GM19023 (cell line): Measurements from ENCODE around the gene CLNK.
"Not testable (repeated sequence)": the region's sequence is repeated elsewhere in the genome, so short reads cannot be mapped to it uniquely, and the experiment has no call there.

Experiments
- ATAC-seq: cut with Tn5 transposase; IDR thresholded peaks from one replicate; pipeline ENCODE4 v1.9.1; 2021; ENCODE audit warnings: mild to moderate bottlenecking, moderate library complexity; ENCODE audit not compliant: unreplicated experiment

The CLNK gene

DNA sequence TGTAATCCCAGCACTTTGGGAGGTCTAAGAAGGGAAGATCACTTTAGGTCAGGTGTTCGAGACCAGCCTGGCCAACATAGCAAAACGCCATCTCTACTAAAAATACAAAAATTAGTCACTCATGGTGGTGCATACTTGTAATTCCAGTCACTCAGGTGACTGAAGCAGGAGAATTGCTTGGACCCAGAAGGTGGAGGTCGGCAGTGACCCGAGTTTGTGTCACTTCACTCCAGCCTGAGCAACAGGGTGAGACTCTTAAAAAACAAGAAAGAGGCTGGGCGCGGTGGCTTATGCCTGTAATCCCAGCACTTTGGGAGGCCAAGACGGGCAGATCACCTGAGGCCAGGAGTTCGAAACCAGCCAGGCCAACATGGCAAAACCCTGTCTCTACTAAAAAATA, 69.6 kb downstream of the CLNK start:
- not testable (repeated sequence) for ATAC-seq

- ATAC-seq: no peak
These were observed 70.6 kb downstream of the CLNK start for GRCh38 chr4:10613926-10614478.

DNA sequence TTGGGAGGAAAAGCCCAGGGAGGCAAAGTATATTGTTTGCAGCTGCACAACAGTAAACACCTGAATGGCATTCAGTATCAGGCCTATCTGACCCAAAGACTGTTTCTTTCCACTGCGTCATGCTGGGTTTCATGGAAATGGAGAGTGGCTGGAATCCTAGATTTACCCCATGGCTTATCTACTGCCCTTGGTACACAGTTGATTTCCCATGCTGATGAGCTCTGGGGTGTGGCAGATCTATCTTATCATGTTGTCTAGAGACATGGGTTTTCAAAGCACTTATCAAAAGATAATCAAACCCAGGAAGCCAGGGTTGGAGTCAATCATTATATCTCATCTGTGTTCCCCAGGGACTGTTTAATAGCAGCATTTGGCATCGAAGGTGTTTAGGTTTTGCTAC, 72.1 kb downstream of the CLNK start:
- ATAC-seq: no peak

GRCh38 chr4:10611673-10612072, 72.9 kb downstream of the CLNK start:
- no peak for ATAC-seq

DNA sequence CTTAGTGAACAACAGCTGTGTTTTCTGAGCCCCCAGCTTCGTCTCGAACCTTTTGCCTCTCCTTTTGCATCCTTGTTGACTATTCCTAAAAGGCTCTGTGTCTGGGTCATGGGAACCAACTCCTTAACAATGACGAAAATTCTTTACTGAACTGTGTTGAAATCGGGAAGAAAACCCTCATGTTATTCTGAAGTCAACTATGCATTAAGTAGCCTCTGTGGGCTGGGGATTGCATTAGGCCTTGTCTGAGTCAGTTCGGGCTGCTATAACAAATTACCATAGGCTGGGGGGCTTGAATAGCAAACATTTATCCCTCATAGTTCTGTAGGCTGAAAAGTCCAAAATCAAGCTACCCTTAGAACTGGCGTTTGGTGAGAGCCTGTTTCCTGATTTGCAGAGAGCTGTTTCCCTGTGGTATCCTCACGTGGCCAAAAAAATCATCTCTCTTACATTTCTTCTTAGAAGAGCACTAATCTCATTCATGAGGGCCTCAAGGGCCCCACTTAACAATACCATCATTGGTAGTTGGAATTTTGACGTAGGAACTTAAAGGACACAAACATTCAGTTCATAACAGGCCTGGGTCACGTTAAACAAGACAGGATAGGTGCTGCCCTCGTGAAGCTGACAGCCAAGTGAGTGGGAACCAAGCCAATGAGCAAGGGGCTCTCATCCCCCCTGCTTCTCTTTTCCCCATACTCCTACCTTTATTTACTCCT, 75.9 kb downstream of the CLNK start:
- no peak for ATAC-seq

DNA sequence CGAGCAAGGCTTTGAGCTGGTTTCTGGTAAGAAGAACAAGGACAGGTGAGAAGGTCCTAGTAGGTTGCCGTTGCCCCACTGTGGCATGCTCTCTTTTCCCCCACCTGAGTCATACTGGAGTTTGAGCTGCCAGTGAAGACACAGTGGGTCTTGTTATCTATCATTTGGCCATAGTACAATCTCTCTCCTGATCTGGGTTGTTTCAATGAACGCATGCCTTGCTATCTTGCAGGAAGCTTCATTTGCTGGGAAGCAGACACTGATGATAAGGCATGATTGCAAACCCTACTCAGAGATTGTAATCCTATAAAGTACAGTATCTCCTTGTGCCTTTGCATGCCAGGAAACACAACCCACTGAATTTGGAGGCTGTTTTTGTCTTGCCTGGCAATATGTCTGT, 77.4 kb downstream of the CLNK start:
- no peak for ATAC-seq

GRCh38 chr4:10606483-10607155, 77.9 kb downstream of the CLNK start:
- ATAC-seq: no peak

GRCh38 chr4:10605746-10606482, 78.7 kb downstream of the CLNK start:
- ATAC-seq: no peak

- no peak for ATAC-seq
These were observed 79.5 kb downstream of the CLNK start for GRCh38 chr4:10605031-10605430.

GRCh38 chr4:10599574-10599973, 85.0 kb downstream of the CLNK start:
- no peak for ATAC-seq

- no peak for ATAC-seq
These were observed 85.7 kb downstream of the CLNK start for GRCh38 chr4:10598829-10599228.

- ATAC-seq: no peak
These were observed 87.8 kb downstream of the CLNK start for GRCh38 chr4:10596586-10597290.

GRCh38 chr4:10593130-10593529, 91.4 kb downstream of the CLNK start:
- ATAC-seq: no peak

GRCh38 chr4:10590896-10591295, 93.7 kb downstream of the CLNK start:
- no peak for ATAC-seq

GRCh38 chr4:10589799-10590198, 94.8 kb downstream of the CLNK start:
- ATAC-seq: no peak

- ATAC-seq: no peak
These were observed 95.2 kb downstream of the CLNK start for GRCh38 chr4:10589321-10589720.

DNA sequence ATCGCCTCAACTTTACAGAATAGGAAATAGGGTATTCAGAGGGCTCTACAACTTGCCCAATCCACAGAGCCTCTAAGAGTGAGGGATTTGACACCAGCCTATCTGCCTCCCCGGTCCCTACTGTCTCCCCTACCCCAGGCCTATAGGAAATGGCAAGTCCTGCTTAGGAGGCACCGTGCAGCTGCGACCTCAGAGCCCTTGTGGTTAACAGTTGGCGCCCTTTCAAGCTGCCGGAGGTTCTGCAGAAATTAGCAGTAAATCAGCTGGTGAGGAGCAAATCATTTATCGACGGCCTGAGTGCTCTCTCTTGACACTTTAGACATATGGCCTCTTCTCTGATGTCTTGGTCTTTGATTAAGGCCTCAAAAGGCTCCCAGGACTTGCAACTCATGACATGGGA, 96.9 kb downstream of the CLNK start:
- no peak for ATAC-seq

DNA sequence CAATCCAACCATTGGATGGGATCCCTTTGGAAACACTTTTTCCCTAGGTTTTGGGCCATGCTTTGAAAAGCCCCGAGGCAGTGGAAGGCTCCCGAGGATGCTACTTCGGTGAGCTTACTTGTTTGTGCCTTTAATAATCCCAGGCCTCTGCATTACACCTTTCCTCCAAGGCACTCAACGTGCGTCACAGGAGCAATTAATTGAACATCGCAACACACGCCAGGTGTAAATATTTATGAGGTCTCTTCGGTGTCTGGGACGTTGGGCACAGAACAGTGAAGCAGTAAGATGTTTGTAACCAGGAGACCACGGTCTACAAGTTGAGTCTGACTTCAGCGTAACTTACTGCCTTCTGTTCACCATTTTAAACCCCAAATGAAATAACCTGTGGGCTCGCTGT, 97.3 kb downstream of the CLNK start:
- no peak for ATAC-seq

DNA sequence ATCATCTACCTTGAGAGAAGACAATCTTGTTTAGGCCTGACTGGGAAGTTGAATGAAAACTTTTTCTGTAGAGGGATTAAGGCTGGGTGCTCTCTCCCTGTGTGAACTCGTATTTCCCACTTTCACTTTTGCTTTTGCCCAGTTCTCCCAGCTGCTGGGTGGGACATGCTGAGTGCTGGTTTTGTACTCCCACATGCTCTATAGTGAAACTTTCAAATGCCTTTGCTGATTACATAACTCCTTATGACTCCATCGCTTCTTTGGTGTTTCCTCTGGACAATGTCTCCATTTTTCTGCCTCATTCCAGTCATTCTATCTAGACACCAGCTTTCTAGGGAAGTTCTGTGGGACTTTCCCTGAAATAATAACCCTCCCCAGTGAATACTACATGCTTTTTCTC, 100.5 kb downstream of the CLNK start:
- ATAC-seq: peak; percentile 80

DNA sequence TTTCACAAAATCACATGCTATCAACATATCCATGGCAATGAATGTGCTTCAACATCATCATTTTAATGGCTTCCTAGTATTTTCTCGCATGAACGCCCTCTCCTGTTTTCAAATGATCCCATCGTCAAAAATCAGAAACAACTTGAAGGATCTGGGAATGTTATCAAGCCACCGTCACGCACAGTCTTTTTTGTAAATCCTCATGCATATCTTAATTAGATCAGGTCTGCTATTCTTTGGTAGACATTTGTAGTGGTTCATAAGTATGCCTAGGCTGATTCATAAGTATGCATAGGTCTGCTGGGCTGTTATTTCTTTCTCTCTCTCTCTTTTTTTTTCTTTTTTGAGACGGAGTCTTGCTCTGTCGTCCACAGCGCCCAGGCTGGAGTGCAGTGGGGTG, 101.6 kb downstream of the CLNK start:
- ATAC-seq: no peak

GRCh38 chr4:10582059-10582686, 102.4 kb downstream of the CLNK start:
- ATAC-seq: no peak
